ENCODE results near the gene GSTA3.
"Not testable (repeated sequence)": the region's sequence is repeated elsewhere in the genome, so short reads cannot be mapped to it uniquely, and the experiment has no call there.

The GSTA3 gene

GRCh38 chr6:52914516-52914915 is 5.0 kb upstream of the GSTA3 start:
- no peak for TF ChIP-seq CTCF (conservative IDR thresholded peaks at IDR 0.05; ENCODE audit: low read depth)
- ChIA-PET POLR2A (ENCODE audit: low non-redundant PET) (no interaction called here), CTCF (no interaction called here)
- no peak for DNase-seq (ENCODE audit: low spot score)
- no peak overlapping the region for H3K27ac ChIP-seq

GRCh38 chr6:52910091-52910490 is 593 bp upstream of the GSTA3 start:
- ChIA-PET CTCF (no interaction called here), POLR2A (ENCODE audit: low non-redundant PET) (no interaction called here)
- no peak for DNase-seq (ENCODE audit: low spot score)
- TF ChIP-seq CTCF (conservative IDR thresholded peaks at IDR 0.05; ENCODE audit: low read depth), result no peak
- H3K27ac ChIP-seq, result no peak overlapping the region

- TF ChIP-seq CTCF (conservative IDR thresholded peaks at IDR 0.05; ENCODE audit: low read depth), result no peak
- POLR2A ChIA-PET (ENCODE audit: low non-redundant PET), result no interaction called here
- no peak for DNase-seq (ENCODE audit: low spot score)
- CTCF ChIA-PET, result interaction anchor here (0.7 kb wide), 1 partner anchor 834 kb away, joined by 3 read pairs; no protein-coding TSS in a partner anchor
- no peak overlapping the region for H3K27ac ChIP-seq
These were observed 367 bp downstream of the GSTA3 start for GRCh38 chr6:52909131-52909530.

DNA sequence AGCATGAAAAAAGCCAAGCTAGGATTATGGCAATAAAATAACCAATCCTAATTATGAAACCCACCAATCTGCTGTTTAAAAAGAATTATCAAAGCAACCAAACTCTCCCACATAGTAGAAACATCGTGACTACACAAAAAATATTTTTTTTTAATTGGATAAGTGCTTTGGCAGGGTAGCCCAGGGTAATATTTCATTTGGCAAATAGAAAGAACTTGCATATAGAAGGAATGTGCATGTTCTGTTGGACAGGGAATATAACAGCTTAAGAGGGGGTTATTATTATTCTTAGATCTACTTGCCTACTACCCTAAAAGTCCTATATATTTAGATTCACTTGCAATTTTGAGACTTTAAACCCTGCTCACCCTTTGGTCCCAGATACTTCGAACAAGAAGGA is 972 bp downstream of the GSTA3 start:
- ChIA-PET POLR2A (ENCODE audit: low non-redundant PET) (no interaction called here), CTCF (interaction anchor here (0.6 kb wide), 1 partner anchor 166 kb away, joined by 3 read pairs; no protein-coding TSS in a partner anchor)
- no peak overlapping the region for H3K27ac ChIP-seq
- DNase-seq (ENCODE audit: low spot score), result no peak
- TF ChIP-seq CTCF (conservative IDR thresholded peaks at IDR 0.05; ENCODE audit: low read depth), result no peak

GRCh38 chr6:52904562-52905279 is 4.8 kb downstream of the GSTA3 start:
- ChIA-PET POLR2A (ENCODE audit: low non-redundant PET) (no interaction called here), CTCF (no interaction called here)
- no peak for DNase-seq (ENCODE audit: low spot score)
- TF ChIP-seq CTCF (conservative IDR thresholded peaks at IDR 0.05; ENCODE audit: low read depth), result no peak
- no peak overlapping the region for H3K27ac ChIP-seq

DNA sequence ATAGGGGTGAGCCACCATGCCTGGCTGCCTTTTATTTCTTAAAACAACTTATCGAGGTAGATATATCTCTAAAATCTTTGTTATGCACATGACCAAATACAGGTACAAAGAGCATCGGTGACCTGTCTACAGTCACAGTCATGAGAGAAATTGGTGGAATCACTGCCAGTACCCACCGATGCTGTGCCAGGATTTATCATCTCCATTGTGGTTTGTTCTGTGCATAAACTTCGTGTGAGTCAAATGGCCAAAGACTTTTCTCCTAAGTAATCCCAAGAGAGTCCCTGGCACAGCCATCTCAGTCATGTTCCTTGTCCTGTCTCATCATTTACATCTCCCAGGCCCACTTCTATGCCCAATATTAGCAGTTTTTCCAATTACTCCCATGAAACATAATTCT is 9.0 kb downstream of the GSTA3 start:
- no peak for TF ChIP-seq CTCF (conservative IDR thresholded peaks at IDR 0.05; ENCODE audit: low read depth)
- POLR2A ChIA-PET (ENCODE audit: low non-redundant PET), result no interaction called here

GRCh38 chr6:52895790-52896189 is 13.7 kb downstream of the GSTA3 start:
- H3K27ac ChIP-seq; CTCF ChIA-PET; DNase-seq (ENCODE audit: low spot score); POLR2A ChIA-PET (ENCODE audit: low non-redundant PET): not testable (repeated sequence)

More for the DNA sequence above, 9.0 kb downstream of the GSTA3 start:
- H3K27ac ChIP-seq, result no peak overlapping the region
- CTCF ChIA-PET, result no interaction called here
- no peak for DNase-seq (ENCODE audit: low spot score)
